Liver (tissue), 9 donors: Measurements from ENCODE around the gene POU3F3. TPM values are rescaled to one million over a fixed set of nuclear protein-coding genes. Genes with fewer than 3 reads are reported as not detected.

Source experiments
- DNase-seq: peaks from one replicate; pipeline ENCODE4 v3.0.0-alpha.2; 2017; ENCODE audit warnings: low spot score
- H3K27ac ChIP-seq, 2 donors: one replicate each; pipeline ENCODE4 v1.7.0; 2013; ENCODE audit warnings: inconsistent platforms in 2 of 2, low read length in 2 of 2, control low read depth in 1 of 2, low read depth in 1 of 2, mild to moderate bottlenecking in 1 of 2
- H3K27me3 ChIP-seq, 4 donors: one replicate each; pipeline versions ENCODE4 v1.6.1 to v1.7.0; 2013; ENCODE audit warnings: low read length in 3 of 4, inconsistent platforms in 1 of 4, mild to moderate bottlenecking in 1 of 4, moderate library complexity in 1 of 4; ENCODE audit not compliant: control insufficient read depth in 4 of 4, insufficient read depth in 4 of 4
- H3K36me3 ChIP-seq, 4 donors: one replicate each; pipeline versions ENCODE4 v1.6.1 to v1.7.0; 2013; ENCODE audit warnings: low read length in 3 of 4, mild to moderate bottlenecking in 3 of 4, low read depth in 1 of 4, moderate library complexity in 1 of 4; ENCODE audit not compliant: control insufficient read depth in 4 of 4, insufficient read depth in 3 of 4
- H3K4me1 ChIP-seq, 4 donors: one replicate each; pipeline versions ENCODE4 v1.6.1 to v1.7.0; 2013; ENCODE audit warnings: low read length in 3 of 4, mild to moderate bottlenecking in 3 of 4, moderate library complexity in 1 of 4; ENCODE audit not compliant: control insufficient read depth in 4 of 4, insufficient read depth in 4 of 4
- H3K4me3 ChIP-seq, 3 donors: one replicate each; pipeline versions ENCODE4 v1.6.1 to v1.7.0; 2013; ENCODE audit warnings: low read length in 3 of 3, control low read depth in 1 of 3, low read depth in 1 of 3, mild to moderate bottlenecking in 1 of 3
- H3K9ac ChIP-seq, 2 donors: one replicate each; pipeline ENCODE4 v1.7.0; 2013; ENCODE audit warnings: low read length in 2 of 2, mild to moderate bottlenecking in 2 of 2, moderate library complexity in 2 of 2, control low read depth in 1 of 2, low read depth in 1 of 2
- H3K9me3 ChIP-seq, 4 donors: one replicate each; pipeline versions ENCODE4 v1.6.1 to v1.7.0; 2013; ENCODE audit warnings: low read length in 3 of 4; ENCODE audit not compliant: control insufficient read depth in 4 of 4
- ATF3 ChIP-seq: IDR thresholded peaks from 2 replicates; pipeline ENCODE4 v1.6.1; 2016; ENCODE audit warnings: antibody characterized with exemption
- CTCF ChIP-seq: fragments of 150-350 bp; IDR thresholded peaks from 2 replicates; pipeline ENCODE4 v1.5.1; 2017; ENCODE audit warnings: improper control_type of control experiment, low read depth, low read length; ENCODE audit not compliant: missing input control
- EGR1 ChIP-seq, 2 donors: IDR thresholded peaks; 2 replicates each; pipeline ENCODE4 v1.6.1; 2016 to 2018; ENCODE audit warnings: antibody characterized with exemption in 2 of 2, low read depth in 2 of 2
- FOXA1 ChIP-seq: IDR thresholded peaks from 2 replicates; pipeline ENCODE4 v1.6.1; 2016; ENCODE audit warnings: antibody characterized with exemption
- FOXA2 ChIP-seq: IDR thresholded peaks from 2 replicates; pipeline ENCODE4 v1.6.1; 2016; ENCODE audit warnings: antibody characterized with exemption
- GABPA ChIP-seq, 2 donors: IDR thresholded peaks in 1 of 2; conservative IDR thresholded peaks in 1 of 2; 2 replicates each; pipeline ENCODE4 v1.6.1; 2016; ENCODE audit warnings: antibody characterized with exemption in 2 of 2, mild to moderate bottlenecking in 1 of 2, moderate library complexity in 1 of 2
- HNF4A ChIP-seq, 2 donors: conservative IDR thresholded peaks; 2 replicates each; pipeline ENCODE4 v1.6.1; 2016; ENCODE audit warnings: antibody characterized with exemption in 2 of 2, mild to moderate bottlenecking in 2 of 2
- HNF4G ChIP-seq: IDR thresholded peaks from 2 replicates; pipeline ENCODE4 v1.6.1; 2016; ENCODE audit warnings: antibody characterized with exemption
- JUND ChIP-seq, 2 donors: IDR thresholded peaks; 2 replicates each; pipeline ENCODE4 v1.6.1; 2016; ENCODE audit warnings: antibody characterized with exemption in 2 of 2
- MAX ChIP-seq: IDR thresholded peaks from 2 replicates; pipeline ENCODE4 v1.6.1; 2016; ENCODE audit warnings: antibody characterized with exemption
- NR2F2 ChIP-seq: IDR thresholded peaks from 2 replicates; pipeline ENCODE4 v1.6.1; 2016; ENCODE audit warnings: antibody characterized with exemption
- RAD21 ChIP-seq, 2 donors: IDR thresholded peaks; 2 replicates each; pipeline ENCODE4 v1.6.1; 2016; ENCODE audit warnings: antibody characterized with exemption in 2 of 2, mild to moderate bottlenecking in 2 of 2
- REST ChIP-seq: IDR thresholded peaks from 2 replicates; pipeline ENCODE4 v1.6.1; 2016; ENCODE audit warnings: antibody characterized with exemption, mild to moderate bottlenecking
- RXRA ChIP-seq, 2 donors: IDR thresholded peaks; 2 replicates each; pipeline ENCODE4 v1.6.1; 2017 to 2018; ENCODE audit warnings: antibody characterized with exemption in 2 of 2, mild to moderate bottlenecking in 1 of 2
- SP1 ChIP-seq: IDR thresholded peaks from 2 replicates; pipeline ENCODE4 v1.6.1; 2018; ENCODE audit warnings: antibody characterized with exemption, mild to moderate bottlenecking
- TAF1 ChIP-seq: conservative IDR thresholded peaks from 2 replicates; pipeline ENCODE4 v1.6.1; 2016; ENCODE audit warnings: antibody characterized with exemption, mild to moderate bottlenecking
- YY1 ChIP-seq: IDR thresholded peaks from 2 replicates; pipeline ENCODE4 v1.6.1; 2016; ENCODE audit warnings: antibody characterized with exemption, mild to moderate bottlenecking
- ZBTB33 ChIP-seq: IDR thresholded peaks from 2 replicates; pipeline ENCODE4 v1.6.1; 2016; ENCODE audit warnings: antibody characterized with exemption
- WGBS: extraction: QIAGEN DNeasy Blood & Tissue Kit; methylation state at CpG from one replicate; pipeline ENCODE4 v1.1.7; 2013; 5-methylcytosine and 5-hydroxymethylcytosine counted together
- polyA plus RNA-seq, 2 donors: library from polyadenylated mRNA; stranded (reverse) in 1 of 2; unstranded in 1 of 2; fragments of 200-250 nt in 1 of 2; fragments of >200 nt in 1 of 2; fragmentation: Nextera tagmentation in 1 of 2; extraction: Ambion mirVana in 1 of 2; gene quantifications; one replicate each; pipeline versions ENCODE4 v1.2.1 to v1.2.3, GENCODE V29; 2013 to 2015
- total RNA-seq, 2 donors: library from RNA; depleted of rRNA; stranded (reverse); fragments of >200 nt; gene quantifications; one replicate each; pipeline ENCODE4 v1.2.3, GENCODE V29; 2014
- donor health status: healthy.
- donor health status: healthy.
- donor health status: healthy.
- donor health status: healthy.
- donor health status: healthy.

Gene POU3F3
- total and polyA plus RNA-seq, 4 donors: not detected

GRCh38 chr2:104867813-104868504 is 14.0 kb downstream of the POU3F3 start:
- DNase-seq: no peak
- Histone ChIP-seq H3K4me1 (peaks cover 8 to 23% (median 15%) of the 10 kb centered on the region in 4 donors), H3K36me3 (no peaks in the 10 kb centered on the region), H3K4me3 (no peak overlapping the region), H3K9ac (no peak overlapping the region), H3K9me3 (no peaks in the 10 kb centered on the region), H3K27ac (no peak overlapping the region), H3K27me3 (peaks cover 12 to 38% (median 23%) of the 10 kb centered on the region in 4 donors)
- 9% methylated on average over 33 of the region's 33 CpGs for WGBS
- TF ChIP-seq GABPA (IDR thresholded peaks at IDR 0.05 in 1 of 2, conservative IDR thresholded peaks at IDR 0.05 in 1 of 2): no peak
- TF ChIP-seq EGR1 (IDR thresholded peaks at IDR 0.05; ENCODE audit: low read depth in 2 of 2): no peak
- no peak for TF ChIP-seq RAD21 (IDR thresholded peaks at IDR 0.05)
- no peak for TF ChIP-seq CTCF
- TF ChIP-seq ZBTB33: no peak
- TF ChIP-seq NR2F2: no peak
- TF ChIP-seq RXRA (IDR thresholded peaks at IDR 0.05): no peak
- TF ChIP-seq TAF1: no peak
- TF ChIP-seq ATF3: no peak
- no peak for TF ChIP-seq JUND (IDR thresholded peaks at IDR 0.05)
- TF ChIP-seq FOXA1: no peak
- TF ChIP-seq MAX: no peak
- no peak for TF ChIP-seq YY1
- no peak for TF ChIP-seq REST
- TF ChIP-seq SP1: no peak
- TF ChIP-seq FOXA2: no peak
- no peak for TF ChIP-seq HNF4G
- no peak for TF ChIP-seq HNF4A (conservative IDR thresholded peaks at IDR 0.05)
